HG03558 (cell line): ENCODE measurements around the gene LMOD2.

Source experiments
- ATAC-seq: cut with Tn5 transposase; IDR thresholded peaks from one replicate; pipeline ENCODE4 v1.9.1; 2021; ENCODE audit warnings: moderate number of reproducible peaks; ENCODE audit not compliant: unreplicated experiment; ENCODE audit errors: extremely low read depth

Gene LMOD2

GRCh38 chr7:123710683-123711082, 55.0 kb downstream of the LMOD2 start:
- no peak for ATAC-seq

GRCh38 chr7:123711832-123712293, 56.2 kb downstream of the LMOD2 start:
- no peak for ATAC-seq

GRCh38 chr7:123712619-123713018, 57.0 kb downstream of the LMOD2 start:
- no peak for ATAC-seq
